Cardiac fibroblast (primary cell): ENCODE measurements around the gene ZNF628.

ENCODE experiments used
- DNase-seq, 2 donors: peaks; one replicate each; pipeline versions ENCODE4 v3.0.0 to v3.0.0-alpha.2; 2010; ENCODE audit warnings: low read depth in 2 of 2
- H3K4me3 ChIP-seq, 2 donors: replicated peaks in 1 of 2; 1 replicate in 1 of 2; 2 replicates in 1 of 2; pipeline ENCODE4 v1.5.1; 2011; ENCODE audit warnings: low read depth in 2 of 2, low read length in 2 of 2, mild to moderate bottlenecking in 2 of 2, moderate library complexity in 1 of 2
- CTCF ChIP-seq: IDR thresholded peaks from one replicate; pipeline ENCODE4 v1.5.1; 2011; ENCODE audit warnings: low read depth, mild to moderate bottlenecking, low read length, inconsistent platforms

ZNF628 gene

GRCh38 chr19:55455576-55456235, 20.7 kb upstream of the ZNF628 start:
- H3K4me3 ChIP-seq = no peak overlapping the region
- no peak for DNase-seq
- no peak for TF ChIP-seq CTCF

- no peak overlapping the region for H3K4me3 ChIP-seq
- DNase-seq = no peak
- TF ChIP-seq CTCF = no peak
These were observed 20.1 kb upstream of the ZNF628 start for GRCh38 chr19:55456347-55456746.

- no peak for DNase-seq
- TF ChIP-seq CTCF = no peak
These were observed 18.5 kb upstream of the ZNF628 start for GRCh38 chr19:55457683-55458457.

GRCh38 chr19:55459551-55459949, 16.9 kb upstream of the ZNF628 start:
- no peak overlapping the region for H3K4me3 ChIP-seq
- no peak for TF ChIP-seq CTCF
- DNase-seq = no peak

More at GRCh38 chr19:55457683-55458457, 18.5 kb upstream of the ZNF628 start:
- H3K4me3 ChIP-seq = no peak overlapping the region

- no peak for TF ChIP-seq CTCF
- peak overlapping the region; percentile 94 to 95 for H3K4me3 ChIP-seq
- peak; percentile 46 to 61 for DNase-seq
These were observed 16.3 kb upstream of the ZNF628 start for GRCh38 chr19:55459950-55460657.

GRCh38 chr19:55460670-55461258, 15.7 kb upstream of the ZNF628 start:
- H3K4me3 ChIP-seq = peak overlapping the region; percentile 94 to 95
- DNase-seq = peak; percentile 83 to 96
- no peak for TF ChIP-seq CTCF
